Hematopoietic multipotent progenitor cell treated with erythropoietin and hydrocortisone succinate and interleukin-3 and kit ligand, for 4 days (in vitro differentiated cells): ENCODE data around the gene SERPINB13.
A peak's percentile ranks its signal among the peaks of the same experiment; 100 is the strongest.

Experiments
- DNase-seq: peaks from one replicate; pipeline ENCODE4 v3.0.0-alpha.2; 2015

The SERPINB13 gene

GRCh38 chr18:63586966-63587365, at the start of gene SERPINB13:
SERPINB13 (plus strand) TSS chr18:63587343; CDS start chr18:63588668, 1,325 bp downstream.
- no peak for DNase-seq

- DNase-seq: no peak
Observed at GRCh38 chr18:63539904-63540510, 47.1 kb upstream of the SERPINB13 start.

- no peak for DNase-seq
Observed at GRCh38 chr18:63542069-63542468, 45.1 kb upstream of the SERPINB13 start, which contains the start of gene SERPINB12. SERPINB12 (plus strand) TSS chr18:63542369; CDS start chr18:63556160, 13,791 bp downstream.

- DNase-seq: no peak
Observed at GRCh38 chr18:63544017-63544416, 43.1 kb upstream of the SERPINB13 start.

GRCh38 chr18:63545000-63545399, 42.1 kb upstream of the SERPINB13 start:
- DNase-seq: no peak

- DNase-seq: no peak
Observed at GRCh38 chr18:63550068-63550467, 37.1 kb upstream of the SERPINB13 start.

- DNase-seq: no peak
Observed at GRCh38 chr18:63551769-63552168, 35.4 kb upstream of the SERPINB13 start.

GRCh38 chr18:63552581-63552980, 34.6 kb upstream of the SERPINB13 start:
- DNase-seq: no peak

- peak; percentile 55 for DNase-seq
Observed at GRCh38 chr18:63553081-63553480, 34.1 kb upstream of the SERPINB13 start.

- DNase-seq: no peak
Observed at GRCh38 chr18:63559567-63560491, 27.3 kb upstream of the SERPINB13 start.

GRCh38 chr18:63562284-63562683, 24.9 kb upstream of the SERPINB13 start:
- no peak for DNase-seq

GRCh38 chr18:63564021-63564420, 23.1 kb upstream of the SERPINB13 start:
- no peak for DNase-seq

- no peak for DNase-seq
Observed at GRCh38 chr18:63564561-63564960, 22.6 kb upstream of the SERPINB13 start.

- DNase-seq: no peak
Observed at GRCh38 chr18:63567276-63567675, 19.9 kb upstream of the SERPINB13 start.

- DNase-seq: no peak
Observed at GRCh38 chr18:63567825-63568224, 19.3 kb upstream of the SERPINB13 start.

GRCh38 chr18:63570721-63571120, 16.4 kb upstream of the SERPINB13 start:
- DNase-seq: no peak

- peak; percentile 31 for DNase-seq
Observed at GRCh38 chr18:63575681-63576080, 11.5 kb upstream of the SERPINB13 start.

GRCh38 chr18:63578357-63578958, 8.7 kb upstream of the SERPINB13 start:
- DNase-seq: peak; percentile 67

- DNase-seq: no peak
Observed at GRCh38 chr18:63579616-63580015, 7.5 kb upstream of the SERPINB13 start.

GRCh38 chr18:63585988-63586387, 1.2 kb upstream of the SERPINB13 start:
- no peak for DNase-seq

GRCh38 chr18:63586431-63586830, 712 bp upstream of the SERPINB13 start:
- no peak for DNase-seq

GRCh38 chr18:63588909-63589308, 1.8 kb downstream of the SERPINB13 start:
- DNase-seq: no peak

- DNase-seq: peak; percentile 74
Observed at GRCh38 chr18:63590373-63590772, 3.2 kb downstream of the SERPINB13 start.
